ENCODE data around the gene ABCC1.

The ABCC1 gene

DNA sequence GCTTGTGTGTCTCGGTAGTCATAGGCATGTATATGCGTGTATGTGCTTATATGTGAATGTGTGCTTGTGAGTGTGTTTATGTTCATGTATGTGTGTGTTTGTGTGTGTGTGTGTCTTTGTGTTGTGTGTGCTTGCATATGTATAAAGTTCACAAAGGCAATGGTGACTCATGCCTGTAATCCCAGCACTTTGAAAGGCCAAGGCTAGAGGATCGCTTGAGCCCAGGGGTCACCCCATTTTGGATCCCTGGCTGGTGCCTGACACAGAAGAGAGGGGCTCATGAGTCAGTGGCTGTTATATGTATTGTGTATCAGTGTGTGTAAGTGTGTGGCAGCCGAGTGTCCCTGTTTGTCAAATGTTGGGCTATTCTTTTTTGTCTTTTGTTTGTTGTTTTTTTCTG is 69.3 kb downstream of the ABCC1 start:
- H4K20me1 ChIP-seq (ENCODE audit: insufficient read depth, low read length), result 0 out of 2 replicates have a peak, but pooled peaks cover 13% of the 10 kb centered on the region
- H3K4me1 ChIP-seq (ENCODE audit: low read length), result no peaks in the 10 kb centered on the region
- H3K9me3 ChIP-seq (ENCODE audit: insufficient read depth, low read length), result no peaks in the 10 kb centered on the region
- H3K9ac ChIP-seq (ENCODE audit: low read length), result no peak overlapping the region
- H3K79me2 ChIP-seq (ENCODE audit: low read length), result peaks cover 43% of the 10 kb centered on the region; the same call in 1 of the 2 replicates
- H3K27me3 ChIP-seq (ENCODE audit: low read depth, low read length), result no peaks in the 10 kb centered on the region
- TF ChIP-seq, protein P1, sequence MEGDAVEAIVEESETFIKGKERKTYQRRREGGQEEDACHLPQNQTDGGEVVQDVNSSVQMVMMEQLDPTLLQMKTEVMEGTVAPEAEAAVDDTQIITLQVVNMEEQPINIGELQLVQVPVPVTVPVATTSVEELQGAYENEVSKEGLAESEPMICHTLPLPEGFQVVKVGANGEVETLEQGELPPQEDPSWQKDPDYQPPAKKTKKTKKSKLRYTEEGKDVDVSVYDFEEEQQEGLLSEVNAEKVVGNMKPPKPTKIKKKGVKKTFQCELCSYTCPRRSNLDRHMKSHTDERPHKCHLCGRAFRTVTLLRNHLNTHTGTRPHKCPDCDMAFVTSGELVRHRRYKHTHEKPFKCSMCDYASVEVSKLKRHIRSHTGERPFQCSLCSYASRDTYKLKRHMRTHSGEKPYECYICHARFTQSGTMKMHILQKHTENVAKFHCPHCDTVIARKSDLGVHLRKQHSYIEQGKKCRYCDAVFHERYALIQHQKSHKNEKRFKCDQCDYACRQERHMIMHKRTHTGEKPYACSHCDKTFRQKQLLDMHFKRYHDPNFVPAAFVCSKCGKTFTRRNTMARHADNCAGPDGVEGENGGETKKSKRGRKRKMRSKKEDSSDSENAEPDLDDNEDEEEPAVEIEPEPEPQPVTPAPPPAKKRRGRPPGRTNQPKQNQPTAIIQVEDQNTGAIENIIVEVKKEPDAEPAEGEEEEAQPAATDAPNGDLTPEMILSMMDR (IDR thresholded peaks at IDR 0.05; ENCODE audit: low read depth, low read length), result no peak
- peaks cover 52% of the 10 kb centered on the region for H3K36me3 ChIP-seq (replicated peaks; ENCODE audit: low read depth, low read length)
- no peak overlapping the region for H3K27ac ChIP-seq (ENCODE audit: low read length)
- H3K4me2 ChIP-seq (ENCODE audit: low read length), result no peak overlapping the region
- H2AFZ ChIP-seq (ENCODE audit: low read depth, low read length), result no peak overlapping the region
- H3K4me3 ChIP-seq (ENCODE audit: low read length), result no peak overlapping the region

DNA sequence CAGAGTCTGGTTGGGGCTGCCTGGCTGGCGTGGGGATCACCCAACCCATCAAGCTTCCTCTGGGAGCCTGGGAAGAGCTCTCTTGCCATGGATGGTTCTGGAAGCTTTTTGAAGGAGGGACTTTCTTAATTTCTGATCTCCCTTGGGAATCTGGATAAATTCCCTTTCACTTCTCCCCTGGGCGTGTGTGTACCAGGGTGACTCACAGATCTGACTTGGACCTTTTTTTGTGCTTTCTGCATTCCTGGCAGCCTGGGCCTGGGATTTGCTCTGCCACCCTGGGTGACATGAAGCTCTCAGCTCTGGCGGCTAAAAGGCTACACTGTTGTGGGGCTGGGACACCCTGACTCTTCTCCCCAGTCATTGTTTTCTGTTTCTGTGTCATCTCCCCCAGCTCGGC is 70.1 kb downstream of the ABCC1 start:
- Histone ChIP-seq H3K36me3 (replicated peaks; ENCODE audit: low read depth, low read length) (peaks cover 50% of the 10 kb centered on the region), H3K27ac (ENCODE audit: low read length) (no peak overlapping the region)

DNA sequence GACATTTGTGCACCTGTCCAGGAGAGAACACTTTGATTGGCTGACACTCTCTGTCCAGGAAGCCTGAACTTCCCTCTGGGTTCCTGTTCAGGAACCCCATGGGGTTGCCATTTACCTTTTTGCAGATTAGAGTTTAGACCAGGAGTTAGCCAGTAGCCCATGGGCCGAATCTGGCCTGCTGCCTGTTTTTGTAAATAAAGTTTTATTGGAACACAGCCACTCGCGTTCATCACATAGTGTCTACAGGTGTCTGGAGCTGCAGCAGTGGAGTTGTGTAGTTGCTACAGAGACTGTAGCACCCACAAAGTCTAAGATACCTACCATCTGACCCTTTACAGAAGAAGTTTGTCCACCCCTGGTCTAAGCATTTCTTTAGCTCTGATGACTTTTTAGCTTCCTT is 70.9 kb downstream of the ABCC1 start:
- no peak overlapping the region for H3K27ac ChIP-seq (ENCODE audit: low read length)
- TF ChIP-seq, protein P1 (IDR thresholded peaks at IDR 0.05; ENCODE audit: low read depth, low read length), result no peak
- no peak for TF ChIP-seq EZH2phosphoT487 (IDR thresholded peaks at IDR 0.05; ENCODE audit: low read depth)

More for the DNA sequence above, 70.1 kb downstream of the ABCC1 start:
- no peaks in the 10 kb centered on the region for H3K9me3 ChIP-seq (ENCODE audit: insufficient read depth, low read length)
- no peaks in the 10 kb centered on the region for H3K27me3 ChIP-seq (ENCODE audit: low read depth, low read length)
- H3K4me3 ChIP-seq (ENCODE audit: low read length), result no peak overlapping the region
- peaks cover 2% of the 10 kb centered on the region; the same call in 1 of the 2 replicates for H3K4me1 ChIP-seq (ENCODE audit: low read length)
- peaks cover 13% of the 10 kb centered on the region; the same call in 1 of the 2 replicates for H4K20me1 ChIP-seq (ENCODE audit: insufficient read depth, low read length)
- peaks cover 47% of the 10 kb centered on the region for H3K79me2 ChIP-seq (ENCODE audit: low read length)
- no peak overlapping the region for H2AFZ ChIP-seq (ENCODE audit: low read depth, low read length)
- no peak overlapping the region for H3K4me2 ChIP-seq (ENCODE audit: low read length)
- H3K9ac ChIP-seq (ENCODE audit: low read length), result no peak overlapping the region
- TF ChIP-seq EZH2phosphoT487 (IDR thresholded peaks at IDR 0.05; ENCODE audit: low read depth), result no peak

DNA sequence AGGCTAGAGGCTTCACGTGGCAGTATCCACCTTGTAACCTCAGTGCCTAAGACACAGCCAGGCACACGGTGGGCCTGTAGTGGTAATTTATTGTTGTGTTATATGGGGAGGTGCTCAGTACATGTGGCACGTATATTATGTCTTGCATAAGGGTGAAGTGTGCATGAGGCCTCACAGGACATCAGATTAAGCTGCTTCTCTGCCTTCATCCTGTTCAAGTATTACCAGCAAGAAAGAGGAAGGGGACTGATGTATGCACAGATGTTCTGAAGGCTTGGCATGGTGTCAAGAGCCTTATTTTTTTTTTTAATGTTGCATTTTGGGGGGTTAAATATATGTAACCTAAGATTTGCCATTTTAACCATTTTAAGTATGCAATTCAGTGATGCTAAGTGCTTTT is 71.6 kb downstream of the ABCC1 start:
- Histone ChIP-seq H3K79me2 (ENCODE audit: low read length) (peaks cover 58% of the 10 kb centered on the region), H3K4me2 (ENCODE audit: low read length) (no peak overlapping the region), H3K4me3 (ENCODE audit: low read length) (no peak overlapping the region), H3K4me1 (ENCODE audit: low read length) (peaks cover 17% of the 10 kb centered on the region), H3K36me3 (replicated peaks; ENCODE audit: low read depth, low read length) (peaks cover 41% of the 10 kb centered on the region), H2AFZ (ENCODE audit: low read depth, low read length) (no peak overlapping the region), H3K9me3 (ENCODE audit: insufficient read depth, low read length) (no peaks in the 10 kb centered on the region), H4K20me1 (ENCODE audit: insufficient read depth, low read length) (peaks cover 16% of the 10 kb centered on the region), H3K9ac (ENCODE audit: low read length) (no peak overlapping the region), H3K27me3 (ENCODE audit: low read depth, low read length) (no peaks in the 10 kb centered on the region), H3K27ac (ENCODE audit: low read length) (no peak overlapping the region)
- TF ChIP-seq, protein P1 (IDR thresholded peaks at IDR 0.05; ENCODE audit: low read depth, low read length), result no peak
- no peak for TF ChIP-seq EZH2phosphoT487 (IDR thresholded peaks at IDR 0.05; ENCODE audit: low read depth)

More for the DNA sequence above, 70.9 kb downstream of the ABCC1 start:
- Histone ChIP-seq H3K36me3 (replicated peaks; ENCODE audit: low read depth, low read length) (peaks cover 46% of the 10 kb centered on the region), H3K79me2 (ENCODE audit: low read length) (peaks cover 55% of the 10 kb centered on the region), H3K9ac (ENCODE audit: low read length) (no peak overlapping the region), H3K4me1 (ENCODE audit: low read length) (peaks cover 10% of the 10 kb centered on the region), H3K4me3 (ENCODE audit: low read length) (no peak overlapping the region), H3K4me2 (ENCODE audit: low read length) (no peak overlapping the region), H3K9me3 (ENCODE audit: insufficient read depth, low read length) (no peaks in the 10 kb centered on the region), H3K27me3 (ENCODE audit: low read depth, low read length) (no peaks in the 10 kb centered on the region), H2AFZ (ENCODE audit: low read depth, low read length) (no peak overlapping the region), H4K20me1 (ENCODE audit: insufficient read depth, low read length) (peaks cover 13% of the 10 kb centered on the region)

DNA sequence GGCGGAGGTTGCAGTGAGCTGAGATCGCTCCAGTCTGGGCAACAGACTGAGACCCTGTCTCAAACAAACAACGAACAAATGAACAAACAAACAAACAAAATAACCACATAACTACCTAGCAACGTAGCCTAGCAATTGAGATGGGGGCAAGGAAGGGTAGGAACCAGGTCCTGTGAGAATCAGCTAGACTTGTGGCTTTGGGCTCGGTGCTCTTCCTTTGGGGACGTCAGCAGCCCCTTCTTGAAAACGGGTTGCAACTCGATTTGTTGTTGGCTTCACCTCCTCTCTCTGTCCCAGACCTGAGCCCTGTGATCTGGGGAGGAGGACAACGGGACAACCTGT is 72.2 kb downstream of the ABCC1 start:
- Histone ChIP-seq H3K4me2 (ENCODE audit: low read length) (no peak overlapping the region), H3K4me3 (ENCODE audit: low read length) (no peak overlapping the region), H2AFZ (ENCODE audit: low read depth, low read length) (no peak overlapping the region), H3K27me3 (ENCODE audit: low read depth, low read length) (no peaks in the 10 kb centered on the region), H3K79me2 (ENCODE audit: low read length) (peaks cover 60% of the 10 kb centered on the region), H3K9ac (ENCODE audit: low read length) (no peak overlapping the region), H3K36me3 (replicated peaks; ENCODE audit: low read depth, low read length) (peaks cover 38% of the 10 kb centered on the region), H3K4me1 (ENCODE audit: low read length) (peaks cover 17% of the 10 kb centered on the region), H3K27ac (ENCODE audit: low read length) (no peak overlapping the region), H3K9me3 (ENCODE audit: insufficient read depth, low read length) (no peaks in the 10 kb centered on the region), H4K20me1 (ENCODE audit: insufficient read depth, low read length) (peaks cover 16% of the 10 kb centered on the region)
- TF ChIP-seq, protein P1 (IDR thresholded peaks at IDR 0.05; ENCODE audit: low read depth, low read length), result no peak
- TF ChIP-seq EZH2phosphoT487 (IDR thresholded peaks at IDR 0.05; ENCODE audit: low read depth), result no peak
